A549 treated with CpdA at 1 μM for 4 hours (cell line): Measurements from ENCODE around the gene OR2T35. TPM values are rescaled to one million over a fixed set of nuclear protein-coding genes. Genes with fewer than 3 reads are reported as not detected.

Experiments
- total RNA-seq: library from RNA; stranded (reverse); fragments of 200-300 nt; extraction: Qiagen RNA extraction; gene quantifications from 5 replicates; pipeline ENCODE4 v1.2.3, GENCODE V29; 2022; ENCODE audit warnings: low read depth

OR2T35 gene
- total RNA-seq, result not detected in 5 replicates

GRCh38 chr1:248645178-248645577 lies at the start of gene OR2T35:
Gene OR2T35 (minus strand): TSS chr1:248645278. CDS start chr1:248639258, 6,020 bp downstream.

GRCh38 chr1:248655354-248655753 lies 10.3 kb upstream of the OR2T35 start, which contains the start of gene OR2T27:
Gene OR2T27 (minus strand): TSS chr1:248655528. CDS start chr1:248650884, 4,644 bp downstream.

GRCh38 chr1:248634991-248635390 lies 10.1 kb downstream of the OR2T35 start, which contains the start of gene OR2T11:
Gene OR2T11 (minus strand): TSS chr1:248635091. CDS start chr1:248627128, 7,963 bp downstream.

GRCh38 chr1:248597589-248597988 lies 47.5 kb downstream of the OR2T35 start, which contains the start of gene OR2T10:
Gene OR2T10 (minus strand): TSS chr1:248597700. CDS start chr1:248593768, 3,932 bp downstream.

Other genes with a start within 250 kb of the OR2T35 start
- not detected in 5 replicates for gene OR2T1, start 242.2 kb downstream of the OR2T35 start, total RNA-seq
- gene OR2T2, start 199.6 kb downstream of the OR2T35 start, total RNA-seq, result not detected in 5 replicates
- not detected in 5 replicates for gene OR2T3, start 171.9 kb downstream of the OR2T35 start, total RNA-seq
- gene OR2T5, start 156.7 kb downstream of the OR2T35 start, total RNA-seq, result not detected in 5 replicates
- gene OR2G6, start 137.2 kb downstream of the OR2T35 start, total RNA-seq, result not detected in 5 replicates
- not detected in 5 replicates for gene OR2T29, start 82.5 kb downstream of the OR2T35 start, total RNA-seq
- not detected in 5 replicates for gene OR2T34, start 70.5 kb downstream of the OR2T35 start, total RNA-seq
- not detected in 5 replicates for gene OR2T10, start 47.6 kb downstream of the OR2T35 start, total RNA-seq
- gene OR2T11, start 10.2 kb downstream of the OR2T35 start, total RNA-seq, result not detected in 5 replicates
- not detected in 5 replicates for gene OR2T27, start 10.2 kb upstream of the OR2T35 start, total RNA-seq
- not detected in 5 replicates for gene OR14I1, start 57.5 kb upstream of the OR2T35 start, total RNA-seq
- gene LYPD8, start 110.5 kb upstream of the OR2T35 start, total RNA-seq, result 0.15 to 0.40 TPM (median 0.26 TPM) in 3 of 5 replicates, not detected in the others
- gene SH3BP5L, start 180.6 kb upstream of the OR2T35 start, total RNA-seq, result 23.5 to 29.8 TPM (median 25.4 TPM) in 5 replicates
- gene ZNF672, start 192.9 kb upstream of the OR2T35 start, total RNA-seq, result 15.2 to 25.5 TPM (median 24.4 TPM) in 5 replicates
- gene ZNF692, start 213.8 kb upstream of the OR2T35 start, total RNA-seq, result 18.0 to 29.0 TPM (median 28.2 TPM) in 5 replicates